Mammary epithelial cell (primary cell): ENCODE results near the gene HEXIM1.

Experiments used
- EZH2 ChIP-seq: IDR thresholded peaks from 2 replicates; pipeline ENCODE4 v1.6.1; 2012; ENCODE audit warnings: low read length, inconsistent platforms, borderline replicate concordance
- TF ChIP-seq, protein P1 (sequence below), 2 donors: IDR thresholded peaks in 1 of 2; conservative IDR thresholded peaks in 1 of 2; 2 replicates each; pipeline ENCODE4 v1.5.1; 2011 to 2012; ENCODE audit warnings: inconsistent platforms in 2 of 2, low read length in 2 of 2, mild to moderate bottlenecking in 2 of 2, control low read depth in 1 of 2, low read depth in 1 of 2; ENCODE audit not compliant: insufficient read depth in 1 of 2; ENCODE audit errors: extremely low read depth in 1 of 2

DNA sequence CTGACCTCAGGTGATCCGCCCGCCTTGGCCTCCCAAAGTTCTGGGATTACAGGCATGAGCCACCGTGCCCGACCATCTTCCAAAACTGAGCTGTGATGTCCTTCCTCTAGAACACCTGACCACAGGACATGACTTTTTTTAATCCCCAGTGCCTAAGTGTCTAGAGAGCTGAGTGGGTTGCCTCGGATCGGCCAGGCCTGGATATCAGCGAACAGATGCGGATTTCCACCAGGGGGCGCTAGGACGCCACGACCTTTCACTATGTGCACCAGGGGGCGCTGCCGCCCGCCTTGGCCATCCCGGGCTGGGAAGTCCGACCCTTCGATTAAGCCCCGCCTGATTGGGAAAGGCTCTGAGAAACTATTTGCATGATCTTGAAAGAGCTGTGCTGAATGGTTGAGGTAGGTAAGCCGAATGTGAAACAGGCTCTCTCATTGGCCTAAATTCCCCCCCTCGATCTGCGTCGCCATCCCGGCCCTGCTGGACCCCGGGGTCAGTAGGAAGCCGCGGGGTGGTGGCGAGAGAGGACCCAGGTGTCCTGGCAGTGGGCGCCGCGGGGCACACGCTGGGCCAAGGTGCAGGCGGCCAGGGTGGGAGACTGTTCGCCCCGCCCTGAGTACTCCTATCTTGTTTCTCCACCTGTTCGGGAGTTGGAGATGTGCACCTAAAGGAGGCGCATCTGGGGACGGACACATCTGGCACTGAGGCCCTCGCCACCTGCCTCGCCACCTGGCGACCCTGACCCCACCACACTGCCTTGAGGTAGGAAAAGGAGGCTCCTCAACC, 12.9 kb upstream of the HEXIM1 start, which contains the start of gene ACBD4:
- TF ChIP-seq EZH2: no peak
- TF ChIP-seq, protein P1, sequence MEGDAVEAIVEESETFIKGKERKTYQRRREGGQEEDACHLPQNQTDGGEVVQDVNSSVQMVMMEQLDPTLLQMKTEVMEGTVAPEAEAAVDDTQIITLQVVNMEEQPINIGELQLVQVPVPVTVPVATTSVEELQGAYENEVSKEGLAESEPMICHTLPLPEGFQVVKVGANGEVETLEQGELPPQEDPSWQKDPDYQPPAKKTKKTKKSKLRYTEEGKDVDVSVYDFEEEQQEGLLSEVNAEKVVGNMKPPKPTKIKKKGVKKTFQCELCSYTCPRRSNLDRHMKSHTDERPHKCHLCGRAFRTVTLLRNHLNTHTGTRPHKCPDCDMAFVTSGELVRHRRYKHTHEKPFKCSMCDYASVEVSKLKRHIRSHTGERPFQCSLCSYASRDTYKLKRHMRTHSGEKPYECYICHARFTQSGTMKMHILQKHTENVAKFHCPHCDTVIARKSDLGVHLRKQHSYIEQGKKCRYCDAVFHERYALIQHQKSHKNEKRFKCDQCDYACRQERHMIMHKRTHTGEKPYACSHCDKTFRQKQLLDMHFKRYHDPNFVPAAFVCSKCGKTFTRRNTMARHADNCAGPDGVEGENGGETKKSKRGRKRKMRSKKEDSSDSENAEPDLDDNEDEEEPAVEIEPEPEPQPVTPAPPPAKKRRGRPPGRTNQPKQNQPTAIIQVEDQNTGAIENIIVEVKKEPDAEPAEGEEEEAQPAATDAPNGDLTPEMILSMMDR (conservative IDR thresholded peaks at IDR 0.05 in 1 of 2, IDR thresholded peaks at IDR 0.05 in 1 of 2; ENCODE audit: extremely low read depth in 1 of 2, insufficient read depth in 1 of 2, low read depth in 1 of 2, low read length in 2 of 2): peak; percentile 100
